Thymus (tissue), 11 donors: ENCODE measurements around the gene RTN4RL2. TPM values are rescaled to one million over a fixed set of nuclear protein-coding genes. Genes with fewer than 3 reads are reported as not detected.

ENCODE experiments used
- DNase-seq, 9 donors: peaks; one replicate each; pipeline ENCODE4 v3.0.0-alpha.2; 2013; ENCODE audit warnings: low spot score in 9 of 9, low read depth in 6 of 9, missing footprints in 1 of 9
- H3K27ac ChIP-seq, 2 donors: one replicate each; pipeline ENCODE4 v1.5.1; 2013; ENCODE audit warnings: control low read depth in 1 of 2, low read depth in 1 of 2, low read length in 1 of 2, mild to moderate bottlenecking in 1 of 2, moderate library complexity in 1 of 2
- H3K27me3 ChIP-seq, 2 donors: one replicate each; pipeline ENCODE4 v1.5.1; 2013; ENCODE audit warnings: low read length in 1 of 2; ENCODE audit not compliant: control insufficient read depth in 2 of 2, insufficient read depth in 1 of 2
- H3K36me3 ChIP-seq, 2 donors: one replicate each; pipeline ENCODE4 v1.5.1; 2013; ENCODE audit warnings: low read length in 1 of 2, mild to moderate bottlenecking in 1 of 2, moderate library complexity in 1 of 2; ENCODE audit not compliant: control insufficient read depth in 2 of 2, insufficient read depth in 2 of 2
- H3K4me1 ChIP-seq, 2 donors: one replicate each; pipeline ENCODE4 v1.5.1; 2013; ENCODE audit warnings: low read length in 2 of 2; ENCODE audit not compliant: control insufficient read depth in 2 of 2, insufficient read depth in 2 of 2
- H3K4me3 ChIP-seq, 2 donors: one replicate each; pipeline ENCODE4 v1.5.1; 2013; ENCODE audit warnings: low read length in 2 of 2, control low read depth in 1 of 2, mild to moderate bottlenecking in 1 of 2
- H3K9me3 ChIP-seq, 2 donors: one replicate each; pipeline ENCODE4 v1.5.1; 2013; ENCODE audit warnings: low read length in 1 of 2, mild to moderate bottlenecking in 1 of 2; ENCODE audit not compliant: control insufficient read depth in 2 of 2, insufficient read depth in 1 of 2
- WGBS: extraction: QIAGEN DNeasy Blood & Tissue Kit; methylation state at CpG from one replicate; pipeline ENCODE4 v1.1.7; 2013; 5-methylcytosine and 5-hydroxymethylcytosine counted together
- polyA plus RNA-seq: library from polyadenylated mRNA; stranded (reverse); fragments of 200-250 nt; gene quantifications from one replicate; pipeline ENCODE4 v1.2.3, GENCODE V29; 2013
- total RNA-seq: library from RNA; stranded (reverse); fragments of 120-200 nt; gene quantifications from one replicate; pipeline ENCODE4 v1.2.4, GENCODE V29; 2013
- donor health status: healthy.

The RTN4RL2 gene
- total and polyA plus RNA-seq, 2 donors, result 0.42 to 1.4 TPM

DNA sequence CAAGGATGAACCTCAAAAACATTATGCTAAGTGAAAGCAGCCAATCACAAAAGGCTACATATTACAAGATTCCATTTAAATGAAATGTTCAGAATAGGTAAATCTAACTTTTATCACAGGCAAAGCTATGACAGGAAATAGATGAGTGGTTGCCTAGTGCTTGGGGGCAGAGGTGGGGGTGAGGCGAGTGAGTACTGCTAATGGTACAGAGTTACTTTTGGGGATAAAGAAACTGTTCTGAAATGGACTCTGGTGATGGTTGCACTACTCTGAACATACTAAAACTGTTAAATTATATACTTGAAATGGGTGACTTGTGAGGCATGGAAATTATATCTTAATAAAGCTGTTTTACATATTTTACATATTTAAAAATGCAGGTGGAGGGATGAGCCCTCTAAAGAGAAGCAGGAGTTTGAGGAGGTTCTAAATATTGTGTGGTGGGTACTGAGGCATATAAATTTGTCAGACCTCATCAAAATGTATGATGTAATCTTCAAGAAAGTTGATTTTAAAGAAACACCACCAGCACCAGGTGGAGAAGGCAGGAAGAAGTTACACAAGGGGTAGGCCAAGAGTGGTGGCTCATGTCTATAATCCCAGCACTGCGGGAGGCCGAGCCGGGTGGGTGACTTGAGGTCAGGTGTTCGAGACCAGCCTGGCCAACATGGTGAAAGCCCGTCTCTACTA lies 51.6 kb downstream of the RTN4RL2 start:
- DNase-seq, result no peak
- 92% methylated on average over 6 of the region's 6 CpGs for WGBS
- Histone ChIP-seq H3K36me3 (no peaks in the 10 kb centered on the region), H3K27me3 (peaks cover 13 to 39% of the 10 kb centered on the region in 2 donors), H3K4me3 (no peak overlapping the region), H3K27ac (no peak overlapping the region), H3K9me3 (no peaks in the 10 kb centered on the region), H3K4me1 (peaks cover 2 to 21% of the 10 kb centered on the region in 2 donors)

DNA sequence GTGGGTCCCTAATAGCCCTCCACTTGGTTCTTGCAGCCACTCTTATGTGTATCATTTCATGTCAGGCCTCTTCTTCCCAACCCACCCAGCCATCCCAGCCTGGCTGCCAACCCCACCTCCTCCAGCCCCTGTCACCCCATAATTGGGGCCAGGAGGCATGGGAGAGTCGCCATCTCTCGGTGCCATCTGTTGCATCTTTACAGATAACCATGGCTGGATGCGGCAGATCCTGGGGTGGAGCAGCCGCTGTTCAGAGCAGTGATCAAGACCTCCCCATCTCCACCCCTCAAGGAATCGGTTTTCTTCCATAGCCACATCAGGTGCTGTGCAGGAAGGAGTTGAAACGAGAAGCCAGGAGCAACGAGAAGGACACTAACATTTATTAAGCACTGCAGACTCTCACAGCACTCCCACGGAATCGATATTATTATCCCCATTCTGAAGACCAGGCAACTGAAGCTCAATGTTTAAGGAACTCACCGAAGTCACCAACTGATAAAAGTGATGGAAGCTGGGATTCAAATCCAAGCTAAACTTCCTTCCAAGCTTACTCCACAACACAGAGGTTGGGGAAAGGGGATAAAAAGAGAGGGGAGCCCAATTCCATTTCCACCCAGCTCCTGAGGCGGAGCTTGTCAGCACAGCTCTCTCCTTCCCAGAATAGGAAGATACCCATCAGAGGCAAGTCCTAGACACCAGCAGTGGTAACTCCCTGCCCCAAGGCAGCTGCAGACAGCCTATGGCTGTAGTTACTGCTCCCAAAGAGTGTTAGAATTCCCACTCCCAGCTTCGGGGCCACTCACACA lies 52.5 kb downstream of the RTN4RL2 start:
- H3K4me1 ChIP-seq, result peaks cover 2 to 21% of the 10 kb centered on the region in 2 donors
- H3K27me3 ChIP-seq, result peaks cover 13 to 48% of the 10 kb centered on the region in 2 donors
- H3K4me3 ChIP-seq, result no peak overlapping the region
- H3K36me3 ChIP-seq, result no peaks in the 10 kb centered on the region
- 95% methylated on average over 12 of the region's 12 CpGs for WGBS
- DNase-seq, result no peak
- H3K9me3 ChIP-seq, result no peaks in the 10 kb centered on the region
- H3K27ac ChIP-seq, result no peak overlapping the region

DNA sequence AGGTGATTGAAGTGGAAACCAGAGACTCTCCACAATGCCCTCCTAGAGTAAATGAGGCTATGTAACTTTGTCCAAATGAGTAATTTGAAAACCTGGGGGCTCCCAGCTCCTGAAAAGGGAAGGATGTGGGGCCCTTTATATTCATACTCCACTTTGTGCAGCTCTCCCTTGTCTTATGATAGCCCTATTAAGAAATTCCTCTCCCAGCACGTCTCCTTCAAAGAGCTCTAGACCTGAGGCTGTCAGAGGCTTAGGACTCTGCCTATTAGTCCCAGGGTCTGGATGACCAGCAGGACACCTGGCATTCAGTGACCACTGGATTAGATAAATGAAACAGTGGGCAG lies 53.1 kb downstream of the RTN4RL2 start:
- Histone ChIP-seq H3K27ac (no peak overlapping the region), H3K9me3 (no peaks in the 10 kb centered on the region), H3K36me3 (no peaks in the 10 kb centered on the region), H3K27me3 (peaks cover 13 to 49% of the 10 kb centered on the region in 2 donors), H3K4me3 (no peak overlapping the region), H3K4me1 (peaks cover 2 to 21% of the 10 kb centered on the region in 2 donors)
- no peak for DNase-seq
- WGBS, result 77% methylated on average over 1 of the region's 1 CpG

DNA sequence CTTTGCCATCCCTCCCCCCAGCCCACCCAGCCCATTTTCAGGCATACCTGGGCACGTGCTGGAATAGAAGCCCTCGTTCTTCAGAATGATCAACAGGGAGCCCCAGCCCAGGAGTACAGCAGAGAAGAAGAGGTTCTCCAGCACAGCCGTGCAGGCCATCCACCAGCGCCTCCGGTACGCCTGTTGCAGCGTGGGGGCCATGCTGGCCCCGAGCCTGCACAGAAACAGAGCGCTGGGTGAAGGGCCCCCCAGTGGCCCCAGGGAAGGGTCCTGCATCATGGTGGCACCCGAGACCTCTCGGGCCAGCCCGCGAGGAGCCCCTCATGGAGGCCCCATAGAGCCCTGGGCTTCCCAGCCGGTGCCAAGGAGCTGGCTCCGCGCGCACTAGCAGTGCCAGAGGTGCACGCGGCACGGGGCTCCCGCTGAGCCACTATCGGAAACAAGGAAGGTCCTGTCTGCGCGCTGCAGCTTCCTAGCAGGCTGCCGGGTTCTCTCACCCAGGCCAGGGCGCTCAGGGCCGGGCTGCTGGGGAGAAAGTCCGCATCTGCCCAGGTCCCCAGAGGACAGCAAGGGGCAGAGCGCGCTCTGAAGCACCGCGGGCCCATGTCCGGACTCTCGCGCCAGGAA lies 53.7 kb downstream of the RTN4RL2 start:
- Histone ChIP-seq H3K4me3 (peak overlapping the region; percentile 49 to 62), H3K9me3 (no peaks in the 10 kb centered on the region), H3K36me3 (no peaks in the 10 kb centered on the region), H3K4me1 (peaks cover 2 to 21% of the 10 kb centered on the region in 2 donors), H3K27me3 (peaks cover 13 to 49% of the 10 kb centered on the region in 2 donors), H3K27ac (no peak overlapping the region)
- peak in 1 of 9 donors; percentile 30 for DNase-seq
- 23% methylated on average over 35 of the region's 35 CpGs for WGBS

DNA sequence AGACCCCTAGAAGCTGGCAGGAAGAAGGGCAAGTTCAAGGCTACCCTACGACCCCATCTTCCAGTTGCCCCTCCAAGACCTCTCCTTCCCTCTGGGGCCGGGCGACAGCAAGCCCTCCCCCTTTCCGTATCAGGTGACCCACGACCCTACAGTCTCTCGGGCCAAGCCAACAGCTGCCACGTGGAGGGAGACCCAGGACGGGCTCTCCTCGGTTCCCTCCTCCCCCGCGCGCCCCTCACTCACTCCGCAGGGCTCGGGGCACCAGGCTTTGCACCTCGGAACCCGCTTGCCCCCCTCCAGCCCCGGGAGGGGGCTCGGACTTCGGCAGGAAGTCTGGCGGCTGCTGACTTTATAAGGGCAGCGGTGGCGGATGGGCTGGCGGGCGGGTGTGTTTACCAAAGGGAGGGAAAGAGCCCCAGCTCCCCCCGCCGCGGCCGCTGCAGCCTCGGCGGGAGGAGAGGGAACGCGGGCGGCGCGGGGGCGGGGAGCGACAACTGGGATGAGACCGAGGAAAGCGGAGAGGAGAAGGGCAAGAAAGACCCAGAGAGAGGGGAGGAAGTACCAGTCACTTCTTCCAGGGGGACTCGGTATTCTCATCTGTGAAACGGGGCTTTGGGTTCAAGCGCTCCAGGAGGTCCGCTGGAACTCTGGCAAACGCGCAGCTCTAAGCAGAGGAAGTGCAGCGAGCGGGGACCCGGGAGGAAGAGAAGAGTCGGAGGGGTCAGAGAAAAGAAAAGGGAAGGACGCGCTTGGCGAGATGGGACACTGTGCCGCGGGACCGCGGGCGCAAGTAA lies 54.4 kb downstream of the RTN4RL2 start:
- Histone ChIP-seq H3K27ac (no peak overlapping the region), H3K4me1 (peaks cover 2 to 21% of the 10 kb centered on the region in 2 donors)
- DNase-seq, result peak in 1 of 9 donors; percentile 40

DNA sequence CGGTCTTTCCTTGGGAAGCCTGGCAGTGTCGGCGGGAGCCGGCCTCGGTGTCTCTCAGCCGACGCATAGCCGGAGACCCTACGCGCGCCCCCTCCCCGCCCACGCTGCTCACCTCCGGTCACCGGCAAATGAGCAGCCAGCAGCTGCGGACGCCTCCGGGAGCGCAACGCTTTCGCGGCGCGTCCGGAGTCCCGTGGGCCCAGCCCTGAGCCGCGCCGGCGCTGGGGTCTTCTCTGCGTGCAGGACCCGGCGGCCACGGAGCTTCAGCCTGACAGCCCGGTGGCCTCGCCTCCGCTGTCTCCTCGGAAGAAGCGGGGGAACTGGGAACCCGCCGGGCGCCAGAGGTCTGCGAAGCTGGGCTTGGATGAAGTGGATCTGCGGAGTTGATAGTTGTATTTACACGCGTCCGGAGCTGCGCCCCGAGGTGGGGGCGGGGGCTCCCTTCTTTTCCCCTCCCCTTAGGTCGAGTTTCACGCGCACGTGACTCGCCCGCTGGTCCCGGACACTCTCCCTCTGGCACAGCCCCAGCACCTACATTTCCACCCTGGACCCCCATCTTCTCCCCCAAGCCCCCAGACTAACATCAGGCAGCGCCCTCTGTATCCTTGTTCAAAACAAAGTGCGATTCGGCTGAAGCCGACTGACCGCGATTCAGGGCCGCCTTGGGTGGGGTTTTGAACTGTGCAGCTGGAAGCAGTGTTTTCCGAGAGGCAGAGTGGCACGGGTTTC lies 55.2 kb downstream of the RTN4RL2 start, which contains the start of gene SLC43A1:
Gene SLC43A1, minus strand, starts transcription at position 371 of the 729 bp plus-strand sequence. CDS start 1,591 bp downstream, outside the sequence.
- Histone ChIP-seq H3K4me3 (peak within 1 kb of the TSS; percentile 49 to 62), H3K4me1 (peaks cover 2 to 21% of the 10 kb centered on the region in 2 donors), H3K36me3 (no peaks in the 10 kb centered on the region), H3K27me3 (peaks cover 13 to 49% of the 10 kb centered on the region in 2 donors), H3K9me3 (no peaks in the 10 kb centered on the region), H3K27ac (no peak within 1 kb of the TSS)
- no peak for DNase-seq
- under 1% methylated on average over 66 of the region's 66 CpGs for WGBS

More for the DNA sequence above, 54.4 kb downstream of the RTN4RL2 start:
- under 1% methylated on average over 57 of the region's 57 CpGs for WGBS
- H3K4me3 ChIP-seq, result peak overlapping the region; percentile 49 to 62
- no peaks in the 10 kb centered on the region for H3K36me3 ChIP-seq
- H3K9me3 ChIP-seq, result no peaks in the 10 kb centered on the region
- peaks cover 13 to 49% of the 10 kb centered on the region in 2 donors for H3K27me3 ChIP-seq

DNA sequence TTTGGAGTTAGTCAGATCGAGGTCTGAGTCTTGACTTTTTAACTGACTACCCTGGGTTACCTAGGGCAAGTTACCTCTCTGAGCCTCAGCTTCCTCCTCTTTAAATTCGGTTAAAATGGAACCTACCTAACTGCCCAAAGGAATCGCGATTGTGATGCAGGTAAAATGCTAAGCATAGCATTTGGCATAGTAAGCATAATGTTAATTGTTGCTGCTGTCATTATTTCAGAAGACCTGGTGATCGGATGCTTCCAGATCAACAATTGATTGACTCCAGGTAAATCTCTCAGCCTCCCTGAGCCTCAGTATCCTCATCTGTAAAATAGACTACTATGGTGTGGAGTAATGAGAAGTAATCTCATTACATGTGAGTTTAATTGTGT lies 55.7 kb downstream of the RTN4RL2 start:
- no peaks in the 10 kb centered on the region for H3K9me3 ChIP-seq
- H3K27ac ChIP-seq, result no peak overlapping the region
- peak overlapping the region; percentile 49 to 62 for H3K4me3 ChIP-seq
- DNase-seq, result no peak
- WGBS, result 19% methylated on average over 5 of the region's 5 CpGs
- peaks cover 13 to 49% of the 10 kb centered on the region in 2 donors for H3K27me3 ChIP-seq
- peaks cover 2 to 21% of the 10 kb centered on the region in 2 donors for H3K4me1 ChIP-seq
- H3K36me3 ChIP-seq, result no peaks in the 10 kb centered on the region

DNA sequence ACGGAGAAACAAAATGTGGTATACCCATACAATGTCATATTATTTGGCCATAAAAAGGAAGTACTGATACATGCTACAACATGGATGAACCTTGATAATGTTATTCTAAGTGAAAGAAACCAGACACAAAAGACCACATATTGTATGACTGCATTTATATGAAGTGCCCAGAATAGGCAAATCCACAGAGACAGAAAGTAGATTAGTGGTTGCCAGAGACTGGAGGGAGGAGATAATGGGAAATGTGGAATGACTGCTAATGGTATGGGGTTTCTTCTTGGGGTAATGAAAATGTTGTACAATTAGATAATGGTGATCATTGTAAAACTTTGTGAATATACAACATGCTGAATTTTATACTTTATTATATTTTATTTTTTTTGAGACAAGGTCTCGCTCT lies 60.8 kb downstream of the RTN4RL2 start:
- Histone ChIP-seq H3K27ac (no peak overlapping the region), H3K9me3 (no peaks in the 10 kb centered on the region), H3K4me3 (no peak overlapping the region), H3K36me3 (no peaks in the 10 kb centered on the region), H3K27me3 (peaks cover 2 to 16% of the 10 kb centered on the region in 2 donors), H3K4me1 (peaks cover 0 to under 1% of the 10 kb centered on the region in 2 donors)
- DNase-seq, result no peak
- 97% methylated on average over 2 of the region's 2 CpGs for WGBS
